ENCODE results near the gene SMAD5.

Gene SMAD5

GRCh38 chr5:136212252-136212721 is 79.6 kb downstream of the SMAD5 start:
- no peak for TF ChIP-seq POLR2AphosphoS5 (IDR thresholded peaks at IDR 0.05; ENCODE audit: low read depth, low read length)
- no peak for TF ChIP-seq TAF1 (IDR thresholded peaks at IDR 0.05; ENCODE audit: borderline replicate concordance, insufficient read depth, low read length)
- no peak for TF ChIP-seq REST (IDR thresholded peaks at IDR 0.05; ENCODE audit: insufficient read depth in 1 of 2, low read depth in 2 of 2, low read length in 2 of 2)
- TF ChIP-seq SIN3A (IDR thresholded peaks at IDR 0.05; ENCODE audit: borderline replicate concordance, insufficient read depth, low read length), result no peak
- TF ChIP-seq FOXP2 (optimal IDR thresholded peaks at IDR 0.05; ENCODE audit: borderline replicate concordance, extremely low read depth, extremely low read length, insufficient read depth), result no peak

- TF ChIP-seq FOXP2 (optimal IDR thresholded peaks at IDR 0.05; ENCODE audit: borderline replicate concordance, extremely low read depth, extremely low read length, insufficient read depth) (no peak), SIN3A (IDR thresholded peaks at IDR 0.05; ENCODE audit: borderline replicate concordance, insufficient read depth, low read length) (no peak), REST (IDR thresholded peaks at IDR 0.05; ENCODE audit: insufficient read depth in 1 of 2, low read depth in 2 of 2, low read length in 2 of 2) (no peak), TAF1 (IDR thresholded peaks at IDR 0.05; ENCODE audit: borderline replicate concordance, insufficient read depth, low read length) (no peak), POLR2AphosphoS5 (IDR thresholded peaks at IDR 0.05; ENCODE audit: low read depth, low read length) (no peak)
Measured at GRCh38 chr5:136213919-136214493, 81.4 kb downstream of the SMAD5 start.

DNA sequence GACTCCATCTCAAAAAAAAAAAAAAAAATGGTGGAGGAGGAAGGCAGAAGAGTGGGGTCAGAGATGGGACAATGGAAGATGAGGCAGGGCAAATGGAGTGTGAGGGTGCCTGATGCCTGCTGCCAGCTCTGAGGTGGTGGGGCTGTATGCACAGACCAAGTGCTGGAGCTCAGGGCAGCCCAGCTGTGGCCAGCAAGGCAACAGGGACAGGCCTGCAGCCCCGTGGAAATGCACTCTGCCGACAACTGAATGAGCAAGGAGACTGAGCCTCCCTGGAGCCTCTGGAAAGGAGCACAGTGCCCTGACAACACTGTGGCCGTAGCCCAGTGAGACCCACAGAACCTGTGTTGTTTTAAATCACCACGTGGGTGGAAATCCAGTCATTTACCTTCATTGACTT is 83.2 kb downstream of the SMAD5 start:
- TF ChIP-seq TAF1 (IDR thresholded peaks at IDR 0.05; ENCODE audit: borderline replicate concordance, insufficient read depth, low read length) (no peak), SIN3A (IDR thresholded peaks at IDR 0.05; ENCODE audit: borderline replicate concordance, insufficient read depth, low read length) (no peak), POLR2AphosphoS5 (IDR thresholded peaks at IDR 0.05; ENCODE audit: low read depth, low read length) (no peak), FOXP2 (optimal IDR thresholded peaks at IDR 0.05; ENCODE audit: borderline replicate concordance, extremely low read depth, extremely low read length, insufficient read depth) (no peak), REST (IDR thresholded peaks at IDR 0.05; ENCODE audit: insufficient read depth in 1 of 2, low read depth in 2 of 2, low read length in 2 of 2) (no peak)

DNA sequence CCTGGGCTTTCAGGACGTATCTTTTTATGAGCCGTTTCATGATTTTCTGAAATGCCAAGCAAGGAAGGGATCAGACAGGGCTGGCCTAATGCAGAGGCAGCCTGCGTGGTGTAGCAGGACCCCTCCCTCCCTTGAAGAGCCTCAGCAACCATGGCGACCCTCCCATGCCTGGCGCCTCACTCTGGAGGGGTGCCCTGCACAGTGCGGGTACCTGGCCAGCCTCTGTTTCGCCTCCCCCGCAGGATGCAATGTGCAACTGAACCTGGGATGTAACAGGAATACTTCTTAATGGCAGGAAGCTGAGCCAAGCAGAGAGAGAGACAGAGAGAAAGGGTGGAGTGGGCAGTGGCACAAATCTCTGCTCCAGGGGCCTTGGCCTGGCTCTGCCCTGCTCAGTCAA is 83.6 kb downstream of the SMAD5 start:
- no peak for TF ChIP-seq POLR2AphosphoS5 (IDR thresholded peaks at IDR 0.05; ENCODE audit: low read depth, low read length)
- no peak for TF ChIP-seq TAF1 (IDR thresholded peaks at IDR 0.05; ENCODE audit: borderline replicate concordance, insufficient read depth, low read length)
- no peak for TF ChIP-seq REST (IDR thresholded peaks at IDR 0.05; ENCODE audit: insufficient read depth in 1 of 2, low read depth in 2 of 2, low read length in 2 of 2)
- TF ChIP-seq FOXP2 (optimal IDR thresholded peaks at IDR 0.05; ENCODE audit: borderline replicate concordance, extremely low read depth, extremely low read length, insufficient read depth), result no peak
- TF ChIP-seq SIN3A (IDR thresholded peaks at IDR 0.05; ENCODE audit: borderline replicate concordance, insufficient read depth, low read length), result no peak

Measured in PFSK-1 (cell line).